Bone marrow (tissue), 2 donors: Measurements from ENCODE around the gene CA11.
"Not testable (repeated sequence)": the region's sequence is repeated elsewhere in the genome, so short reads cannot be mapped to it uniquely, and the experiment has no call there.

Experiments
- DNase-seq, 2 donors: peaks; one replicate each; lab custom pipeline; 2025; lab: John Stamatoyannopoulos, UW

The CA11 gene

GRCh38 chr19:48646001-48646721 is at the start of gene CA11:
CA11 (minus strand) TSS chr19:48646187; CDS start chr19:48645632, 555 bp downstream.
- peak; percentile 60 to 81 for DNase-seq

- DNase-seq = not testable (repeated sequence)
Measured at GRCh38 chr19:48693629-48694028, 47.6 kb upstream of the CA11 start.

GRCh38 chr19:48689449-48689848 is 43.5 kb upstream of the CA11 start:
- no peak for DNase-seq

GRCh38 chr19:48687776-48688175 is 41.8 kb upstream of the CA11 start:
- no peak for DNase-seq

GRCh38 chr19:48686637-48687036 is 40.6 kb upstream of the CA11 start:
- DNase-seq = not testable (repeated sequence)

- no peak for DNase-seq
Measured at GRCh38 chr19:48686088-48686487, 40.1 kb upstream of the CA11 start.

GRCh38 chr19:48685583-48685982 is 39.6 kb upstream of the CA11 start:
- no peak for DNase-seq

GRCh38 chr19:48683349-48683748 is 37.4 kb upstream of the CA11 start:
- DNase-seq = peak in 1 of 2 donors; percentile 3

GRCh38 chr19:48681127-48681470 is 35.1 kb upstream of the CA11 start:
- no peak for DNase-seq

- DNase-seq = no peak
Measured at GRCh38 chr19:48680436-48681126, 34.6 kb upstream of the CA11 start.

- not testable (repeated sequence) for DNase-seq
Measured at GRCh38 chr19:48680006-48680405, 34.0 kb upstream of the CA11 start.

- no peak for DNase-seq
Measured at GRCh38 chr19:48678201-48678600, 32.2 kb upstream of the CA11 start.

GRCh38 chr19:48676887-48677286 is 30.9 kb upstream of the CA11 start:
- DNase-seq = no peak

- DNase-seq = no peak
Measured at GRCh38 chr19:48676487-48676886, 30.5 kb upstream of the CA11 start.

- peak; percentile 13 to 66 for DNase-seq
Measured at GRCh38 chr19:48674921-48675824, 29.2 kb upstream of the CA11 start.

GRCh38 chr19:48674216-48674809 is 28.3 kb upstream of the CA11 start:
- DNase-seq = no peak

GRCh38 chr19:48673436-48674100 is 27.6 kb upstream of the CA11 start:
- DNase-seq = no peak

GRCh38 chr19:48672994-48673393 is 27.0 kb upstream of the CA11 start, which contains the start of gene NTN5:
NTN5 (minus strand) TSS chr19:48673017; CDS start chr19:48670986, 2,031 bp downstream.
- DNase-seq = no peak

- no peak for DNase-seq
Measured at GRCh38 chr19:48671446-48671995, 25.5 kb upstream of the CA11 start.

GRCh38 chr19:48670699-48671445 is 24.9 kb upstream of the CA11 start:
- no peak for DNase-seq
